ENCODE results near the gene SLC28A1. TPM values are rescaled to one million over a fixed set of nuclear protein-coding genes. Genes with fewer than 3 reads are reported as not detected.

Gene SLC28A1
- total RNA-seq, 2 donors from 2014 or later = 0.80 TPM; not detected in 1

- Histone ChIP-seq H3K27ac (no peak overlapping the region), H3K27me3 (no peaks in the 10 kb centered on the region), H3K36me3 (no peaks in the 10 kb centered on the region), H3K9ac (ENCODE audit: low read depth in 2 of 2, low read length in 2 of 2) (no peak overlapping the region), H3K4me3 (no peak overlapping the region), H3K4me1 (no peaks in the 10 kb centered on the region), H3K9me3 (no peaks in the 10 kb centered on the region)
- intact Hi-C loops (cut with DNase I) = no loop called here
- no peak for DNase-seq
- TF ChIP-seq CTCF (IDR thresholded peaks at IDR 0.05) = no peak
Observed at GRCh38 chr15:84890670-84891162, 6.3 kb downstream of the SLC28A1 start.

GRCh38 chr15:84891339-84891738 is 6.9 kb downstream of the SLC28A1 start:
- H3K27me3 ChIP-seq = no peaks in the 10 kb centered on the region
- no peaks in the 10 kb centered on the region for H3K9me3 ChIP-seq
- H3K9ac ChIP-seq (ENCODE audit: low read depth in 2 of 2, low read length in 2 of 2) = no peak overlapping the region
- H3K36me3 ChIP-seq = no peaks in the 10 kb centered on the region
- no peak for TF ChIP-seq CTCF (IDR thresholded peaks at IDR 0.05)
- H3K4me3 ChIP-seq = no peak overlapping the region
- no peaks in the 10 kb centered on the region for H3K4me1 ChIP-seq
- intact Hi-C loops (cut with DNase I) = no loop called here
- H3K27ac ChIP-seq = no peak overlapping the region
- DNase-seq = no peak

GRCh38 chr15:84892786-84893307 is 8.4 kb downstream of the SLC28A1 start:
- H3K9ac ChIP-seq (ENCODE audit: low read depth in 2 of 2, low read length in 2 of 2) = no peak overlapping the region
- H3K9me3 ChIP-seq = no peaks in the 10 kb centered on the region
- H3K36me3 ChIP-seq = no peaks in the 10 kb centered on the region
- no peak for DNase-seq
- H3K4me3 ChIP-seq = no peak overlapping the region
- H3K27me3 ChIP-seq = no peaks in the 10 kb centered on the region
- H3K27ac ChIP-seq = no peak overlapping the region
- no peak for TF ChIP-seq CTCF (IDR thresholded peaks at IDR 0.05)
- H3K4me1 ChIP-seq = no peaks in the 10 kb centered on the region
- intact Hi-C loops (cut with DNase I) = no loop called here

- Histone ChIP-seq H3K27ac (no peak overlapping the region), H3K9me3 (no peaks in the 10 kb centered on the region), H3K36me3 (no peaks in the 10 kb centered on the region), H3K4me3 (no peak overlapping the region), H3K27me3 (no peaks in the 10 kb centered on the region), H3K4me1 (no peaks in the 10 kb centered on the region), H3K9ac (ENCODE audit: low read depth in 2 of 2, low read length in 2 of 2) (no peak overlapping the region)
- no peak for TF ChIP-seq CTCF (IDR thresholded peaks at IDR 0.05)
- DNase-seq = no peak
- intact Hi-C loops (cut with DNase I) = no loop called here
Observed at GRCh38 chr15:84893607-84894006, 9.1 kb downstream of the SLC28A1 start.

GRCh38 chr15:84894736-84895425 is 10.4 kb downstream of the SLC28A1 start:
- H3K9ac ChIP-seq (ENCODE audit: low read depth in 2 of 2, low read length in 2 of 2) = no peak overlapping the region
- no peaks in the 10 kb centered on the region for H3K4me1 ChIP-seq
- intact Hi-C loops (cut with DNase I) = no loop called here
- H3K27ac ChIP-seq = no peak overlapping the region
- no peak overlapping the region for H3K4me3 ChIP-seq
- H3K36me3 ChIP-seq = no peaks in the 10 kb centered on the region
- H3K27me3 ChIP-seq = no peaks in the 10 kb centered on the region
- DNase-seq = no peak
- no peaks in the 10 kb centered on the region for H3K9me3 ChIP-seq
- TF ChIP-seq CTCF (IDR thresholded peaks at IDR 0.05) = no peak

Measured in colonic mucosa (tissue), 4 donors.